H1 (cell line): Measurements from ENCODE around the gene PRODH2. TPM values are rescaled to one million over a fixed set of nuclear protein-coding genes. Genes with fewer than 3 reads are reported as not detected.

Experiments
- CHD7 ChIP-seq: fragments of 300-600 bp; sonication (generic); IDR thresholded peaks from 2 replicates; pipeline ENCODE4 v1.7.1; 2012; ENCODE audit warnings: low read length, moderate library complexity, mild to moderate bottlenecking, inconsistent platforms; ENCODE audit not compliant: insufficient replicate concordance
- EZH2 ChIP-seq: fragments of 200-600 bp; sonication (generic); IDR thresholded peaks from 2 replicates; pipeline ENCODE4 v1.7.1; 2012; ENCODE audit warnings: low read depth, mild to moderate bottlenecking, moderate library complexity, low read length, inconsistent platforms; ENCODE audit not compliant: severe bottlenecking
- FOSL1 ChIP-seq: IDR thresholded peaks from 2 replicates; pipeline ENCODE4 v1.6.1; 2011; ENCODE audit warnings: mild to moderate bottlenecking, low read depth, low read length, moderate library complexity; ENCODE audit not compliant: insufficient read depth
- RFX5 ChIP-seq: IDR thresholded peaks from 2 replicates; pipeline ENCODE4 v1.6.1; 2011; ENCODE audit warnings: low read depth, low read length, improper control_type of control experiment, borderline replicate concordance
- RNF2 ChIP-seq: fragments of 200-900, 300-1000 bp; sonication (generic); IDR thresholded peaks from 2 replicates; pipeline ENCODE4 v1.7.1; 2016; ENCODE audit warnings: borderline replicate concordance, low read depth, mild to moderate bottlenecking, antibody characterized with exemption, low read length; ENCODE audit not compliant: poor library complexity, severe bottlenecking; ENCODE audit errors: missing control alignments
- polyA plus RNA-seq, 7 experiments: library from polyadenylated mRNA; depleted of rRNA in 3 of 7; stranded (reverse) in 5 of 7; unstranded in 2 of 7; fragments of >200 nt in 5 of 7; fragments of 200-250 nt in 2 of 7; gene quantifications; 1 replicate in 5 of 7; 2 replicates in 1 of 7; 4 replicates in 1 of 7; pipeline versions ENCODE4 v1.2.1 to v1.2.3, GENCODE V29; 2011 to 2013; ENCODE audit warnings: missing spikeins in 2 of 7, mixed read lengths in 2 of 7
- total RNA-seq: library from RNA; stranded (reverse); fragmentation: NEBNext Ultra II Directional; extraction: Animal tissue kit (Norgen Biotek cat#: 25700); gene quantifications from 2 replicates; pipeline ENCODE4 v1.2.1, GENCODE V29; 2021

PRODH2 gene
- total and polyA plus RNA-seq, 2 of the 8 experiments (the other 6 are each of a cell fraction or from before 2014, with no cell fraction given): not detected

DNA sequence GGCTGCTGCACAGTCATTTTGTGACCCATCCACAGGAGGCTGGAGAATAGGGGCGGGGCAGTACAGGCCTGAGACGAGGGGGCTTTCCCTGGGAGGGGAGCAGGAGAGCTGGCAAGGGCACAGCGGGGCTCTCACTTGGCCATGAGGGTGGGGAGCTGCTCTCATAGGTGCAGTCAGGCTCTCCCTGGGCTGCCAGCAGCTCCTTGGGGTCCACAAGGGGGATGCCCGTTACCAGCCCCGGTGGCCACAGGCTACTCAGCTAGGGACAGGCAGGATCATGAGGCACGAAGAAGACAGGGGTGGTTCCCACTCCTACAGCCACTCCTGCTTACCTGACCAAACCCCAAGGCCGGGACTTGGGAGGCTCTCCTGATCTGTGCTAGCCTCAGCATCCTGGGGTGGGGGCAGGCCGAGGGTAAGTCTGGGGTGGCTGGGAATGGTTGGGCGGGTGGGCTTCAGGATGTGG, 20.8 kb downstream of the PRODH2 start (continued):
- TF ChIP-seq CHD7: no peak
- no peak for TF ChIP-seq EZH2
- no peak for TF ChIP-seq RNF2
- no peak for TF ChIP-seq FOSL1
- no peak for TF ChIP-seq RFX5
